GM12892 (cell line): ENCODE data around the gene ANOS1.
"Not testable (repeated sequence)": the region's sequence is repeated elsewhere in the genome, so short reads cannot be mapped to it uniquely, and the experiment has no call there.

ENCODE experiments used
- POLR2A ChIP-seq: IDR thresholded peaks from 2 replicates; pipeline ENCODE4 v1.6.1; 2011; ENCODE audit warnings: low read depth, low read length, control low read depth
- POLR2AphosphoS5 ChIP-seq: IDR thresholded peaks from 2 replicates; pipeline ENCODE4 v1.6.1; 2011; ENCODE audit warnings: low read depth, low read length, control low read depth

GRCh38 chrX:8758706-8759105 is 26.8 kb upstream of the ANOS1 start:
- TF ChIP-seq POLR2AphosphoS5, POLR2A: not testable (repeated sequence)
